HL-60 (cell line): Measurements from ENCODE around the gene PRRG3.

ENCODE experiments used
- POLR2AphosphoS5 ChIP-seq: IDR thresholded peaks from 2 replicates; pipeline ENCODE4 v1.6.1; 2012; ENCODE audit warnings: low read depth
- TF ChIP-seq, protein P1 (sequence below): IDR thresholded peaks from one replicate; pipeline ENCODE4 v1.5.1; 2011; ENCODE audit warnings: low read length, control low read depth, inconsistent platforms; ENCODE audit not compliant: insufficient read depth
- TF ChIP-seq, protein P2 (sequence below): IDR thresholded peaks from 2 replicates; pipeline ENCODE4 v1.6.1; 2012; ENCODE audit warnings: low read depth; ENCODE audit not compliant: insufficient replicate concordance

GRCh38 chrX:151703487-151703886 lies 8.2 kb downstream of the PRRG3 start:
- TF ChIP-seq, protein P1, sequence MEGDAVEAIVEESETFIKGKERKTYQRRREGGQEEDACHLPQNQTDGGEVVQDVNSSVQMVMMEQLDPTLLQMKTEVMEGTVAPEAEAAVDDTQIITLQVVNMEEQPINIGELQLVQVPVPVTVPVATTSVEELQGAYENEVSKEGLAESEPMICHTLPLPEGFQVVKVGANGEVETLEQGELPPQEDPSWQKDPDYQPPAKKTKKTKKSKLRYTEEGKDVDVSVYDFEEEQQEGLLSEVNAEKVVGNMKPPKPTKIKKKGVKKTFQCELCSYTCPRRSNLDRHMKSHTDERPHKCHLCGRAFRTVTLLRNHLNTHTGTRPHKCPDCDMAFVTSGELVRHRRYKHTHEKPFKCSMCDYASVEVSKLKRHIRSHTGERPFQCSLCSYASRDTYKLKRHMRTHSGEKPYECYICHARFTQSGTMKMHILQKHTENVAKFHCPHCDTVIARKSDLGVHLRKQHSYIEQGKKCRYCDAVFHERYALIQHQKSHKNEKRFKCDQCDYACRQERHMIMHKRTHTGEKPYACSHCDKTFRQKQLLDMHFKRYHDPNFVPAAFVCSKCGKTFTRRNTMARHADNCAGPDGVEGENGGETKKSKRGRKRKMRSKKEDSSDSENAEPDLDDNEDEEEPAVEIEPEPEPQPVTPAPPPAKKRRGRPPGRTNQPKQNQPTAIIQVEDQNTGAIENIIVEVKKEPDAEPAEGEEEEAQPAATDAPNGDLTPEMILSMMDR: no peak
- TF ChIP-seq POLR2AphosphoS5: no peak
- TF ChIP-seq, protein P2, sequence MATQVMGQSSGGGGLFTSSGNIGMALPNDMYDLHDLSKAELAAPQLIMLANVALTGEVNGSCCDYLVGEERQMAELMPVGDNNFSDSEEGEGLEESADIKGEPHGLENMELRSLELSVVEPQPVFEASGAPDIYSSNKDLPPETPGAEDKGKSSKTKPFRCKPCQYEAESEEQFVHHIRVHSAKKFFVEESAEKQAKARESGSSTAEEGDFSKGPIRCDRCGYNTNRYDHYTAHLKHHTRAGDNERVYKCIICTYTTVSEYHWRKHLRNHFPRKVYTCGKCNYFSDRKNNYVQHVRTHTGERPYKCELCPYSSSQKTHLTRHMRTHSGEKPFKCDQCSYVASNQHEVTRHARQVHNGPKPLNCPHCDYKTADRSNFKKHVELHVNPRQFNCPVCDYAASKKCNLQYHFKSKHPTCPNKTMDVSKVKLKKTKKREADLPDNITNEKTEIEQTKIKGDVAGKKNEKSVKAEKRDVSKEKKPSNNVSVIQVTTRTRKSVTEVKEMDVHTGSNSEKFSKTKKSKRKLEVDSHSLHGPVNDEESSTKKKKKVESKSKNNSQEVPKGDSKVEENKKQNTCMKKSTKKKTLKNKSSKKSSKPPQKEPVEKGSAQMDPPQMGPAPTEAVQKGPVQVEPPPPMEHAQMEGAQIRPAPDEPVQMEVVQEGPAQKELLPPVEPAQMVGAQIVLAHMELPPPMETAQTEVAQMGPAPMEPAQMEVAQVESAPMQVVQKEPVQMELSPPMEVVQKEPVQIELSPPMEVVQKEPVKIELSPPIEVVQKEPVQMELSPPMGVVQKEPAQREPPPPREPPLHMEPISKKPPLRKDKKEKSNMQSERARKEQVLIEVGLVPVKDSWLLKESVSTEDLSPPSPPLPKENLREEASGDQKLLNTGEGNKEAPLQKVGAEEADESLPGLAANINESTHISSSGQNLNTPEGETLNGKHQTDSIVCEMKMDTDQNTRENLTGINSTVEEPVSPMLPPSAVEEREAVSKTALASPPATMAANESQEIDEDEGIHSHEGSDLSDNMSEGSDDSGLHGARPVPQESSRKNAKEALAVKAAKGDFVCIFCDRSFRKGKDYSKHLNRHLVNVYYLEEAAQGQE: no peak
